ENCODE measurements around the gene DCAF5. TPM values are rescaled to one million over a fixed set of nuclear protein-coding genes. Genes with fewer than 3 reads are reported as not detected.

The DCAF5 gene
- total and polyA plus RNA-seq, 2 of the 8 experiments (the other 6 are each of a cell fraction or from before 2014, with no cell fraction given), result 24.3 to 31.0 TPM

DNA sequence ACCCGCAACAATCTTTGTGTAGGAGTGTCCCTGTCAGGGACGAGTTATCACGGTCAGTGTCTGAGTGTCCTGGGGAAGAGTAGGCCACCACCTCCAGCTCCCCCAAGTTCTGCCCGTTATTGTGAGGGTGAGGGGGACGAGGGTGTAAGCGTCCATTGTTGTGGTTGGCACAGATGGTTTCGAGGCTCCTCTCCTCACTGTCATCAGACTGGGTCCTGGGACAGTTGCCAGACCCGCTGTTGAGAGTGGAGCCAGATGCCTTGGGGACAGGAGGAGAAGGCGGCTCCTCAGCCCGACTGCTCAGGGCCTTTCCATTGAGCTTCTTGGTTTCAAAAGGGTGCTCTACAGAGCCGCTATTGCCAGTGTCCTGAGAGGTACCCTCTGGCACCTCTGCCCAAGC is 98.9 kb downstream of the DCAF5 start:
- CTCF ChIA-PET (ENCODE audit: partially characterized antibody), result no interaction called here
- H3K79me1 ChIP-seq (ENCODE audit: low read depth, low read length), result peaks cover 2% of the 10 kb centered on the region; the same call in 1 of the 2 replicates

More for the DNA sequence above, 98.9 kb downstream of the DCAF5 start:
- H3K4me1 ChIP-seq (replicated peaks in 1 of 4; ENCODE audit: control insufficient read depth in 3 of 4, insufficient read depth in 4 of 4, low read length in 3 of 4), result peaks cover 4 to 24% (median 12%) of the 10 kb centered on the region in 4 experiments; a peak in 6 of 7 replicates
- POLR2A ChIA-PET (ENCODE audit: partially characterized antibody), result no interaction called here
- H2BK15ac ChIP-seq (ENCODE audit: low read length), result no peak overlapping the region
- no peak overlapping the region for H3K56ac ChIP-seq (replicated peaks; ENCODE audit: insufficient read length, low read depth, low read length)
- no peak overlapping the region for H3K9ac ChIP-seq (replicated peaks in 1 of 4; ENCODE audit: extremely low read depth in 1 of 4, low read depth in 3 of 4, low read length in 3 of 4)
- H4K5ac ChIP-seq (ENCODE audit: insufficient read length, low read depth, low read length), result no peak overlapping the region
- no peak overlapping the region for H3K4me3 ChIP-seq (ENCODE audit: extremely low read depth in 1 of 4, insufficient read depth in 2 of 4, low read depth in 3 of 4, low read length in 4 of 4)
- H3K79me2 ChIP-seq (ENCODE audit: control insufficient read depth in 1 of 2, insufficient read depth in 2 of 2, low read length in 2 of 2), result no peaks in the 10 kb centered on the region
- no peak overlapping the region for H4K91ac ChIP-seq (replicated peaks; ENCODE audit: insufficient read length, low read length)
- no peak overlapping the region for H2AFZ ChIP-seq (ENCODE audit: low read length)
- H3K14ac ChIP-seq (ENCODE audit: insufficient read length), result no peak overlapping the region
- WGBS, 2 experiments (ENCODE audit: extremely low coverage in 1 of 2, insufficient coverage in 1 of 2, insufficient read length in 1 of 2, insufficient replicate concordance in 2 of 2, low coverage in 1 of 2, low lambda C conversion rate in 2 of 2, missing lambda C conversion rate in 1 of 2), result 90% methylated on average over 11 of the region's 11 CpGs; no CpG with 5 or more reads in 1 of the 2 experiments
- no peak overlapping the region for H2BK120ac ChIP-seq (replicated peaks; ENCODE audit: low read depth, low read length)
- no peak overlapping the region; the same call in 1 of the 2 replicates for H4K8ac ChIP-seq (ENCODE audit: extremely low read depth, insufficient read depth, low read length)
- 0 out of 2 replicates have a peak overlapping the region, but pooled peaks have one; percentile 19 for H2BK5ac ChIP-seq (ENCODE audit: low read depth, low read length)
- H3K9me3 ChIP-seq (ENCODE audit: insufficient read depth in 2 of 2, low read depth in 1 of 2, low read length in 1 of 2), result no peaks in the 10 kb centered on the region
- H2AK5ac ChIP-seq (ENCODE audit: low read depth, low read length), result no peak overlapping the region
- H3K27me3 ChIP-seq (replicated peaks in 1 of 4; ENCODE audit: control insufficient read depth in 3 of 4, extremely low read depth in 1 of 4, insufficient read depth in 3 of 4, low read length in 3 of 4), result no peaks in the 10 kb centered on the region
- H3K23ac ChIP-seq (ENCODE audit: insufficient read length), result no peak overlapping the region
- no peak for DNase-seq (ENCODE audit: low read depth in 1 of 2, low spot score in 2 of 2)
- no peak overlapping the region for H3K18ac ChIP-seq (ENCODE audit: extremely low read depth, low read length)
- H4K20me1 ChIP-seq (replicated peaks in 1 of 2; ENCODE audit: control insufficient read depth in 1 of 2, insufficient read depth in 2 of 2, low read length in 2 of 2), result peaks cover 0 to 2% of the 10 kb centered on the region in 2 experiments
- H2BK12ac ChIP-seq (ENCODE audit: low read depth, low read length), result no peak overlapping the region
- TF ChIP-seq MAX (IDR thresholded peaks at IDR 0.05), result no peak
- no peak for TF ChIP-seq PHF8 (conservative IDR thresholded peaks at IDR 0.05; ENCODE audit: low read depth, low read length)
- no peak for TF ChIP-seq ATF2 (IDR thresholded peaks at IDR 0.05; ENCODE audit: low read length)
- no peak for TF ChIP-seq POU5F1 (IDR thresholded peaks at IDR 0.05; ENCODE audit: low read depth, low read length)
- no peak for TF ChIP-seq CREB1 (IDR thresholded peaks at IDR 0.05)
- no peak for TF ChIP-seq GTF2F1 (IDR thresholded peaks at IDR 0.05; ENCODE audit: borderline replicate concordance, low read depth, low read length)
- no peak for TF ChIP-seq SIRT6 (IDR thresholded peaks at IDR 0.05; ENCODE audit: low read length)
- TF ChIP-seq BACH1 (IDR thresholded peaks at IDR 0.05; ENCODE audit: low read length), result no peak
- no peak overlapping the region for H3K4ac ChIP-seq (replicated peaks; ENCODE audit: insufficient read length, low read depth, low read length)
- no peak overlapping the region for H3K4me2 ChIP-seq (ENCODE audit: insufficient read depth in 1 of 2, low read depth in 2 of 2, low read length in 2 of 2)
- H3K36me3 ChIP-seq (ENCODE audit: control insufficient read depth in 2 of 4, insufficient read depth in 4 of 4, low read length in 3 of 4), result peaks cover 6 to 16% (median 11%) of the 10 kb centered on the region in 4 experiments
- H3K23me2 ChIP-seq (ENCODE audit: low read depth, low read length), result no peaks in the 10 kb centered on the region
- FAIRE-seq, result no peak
- no peak overlapping the region for H2BK20ac ChIP-seq (ENCODE audit: low read length)
- H3K27ac ChIP-seq (ENCODE audit: low read depth, low read length), result no peak overlapping the region
